Measurements from ENCODE around the gene TGDS.
"Not testable (repeated sequence)": the region's sequence is repeated elsewhere in the genome, so short reads cannot be mapped to it uniquely, and the experiment has no call there.

DNA sequence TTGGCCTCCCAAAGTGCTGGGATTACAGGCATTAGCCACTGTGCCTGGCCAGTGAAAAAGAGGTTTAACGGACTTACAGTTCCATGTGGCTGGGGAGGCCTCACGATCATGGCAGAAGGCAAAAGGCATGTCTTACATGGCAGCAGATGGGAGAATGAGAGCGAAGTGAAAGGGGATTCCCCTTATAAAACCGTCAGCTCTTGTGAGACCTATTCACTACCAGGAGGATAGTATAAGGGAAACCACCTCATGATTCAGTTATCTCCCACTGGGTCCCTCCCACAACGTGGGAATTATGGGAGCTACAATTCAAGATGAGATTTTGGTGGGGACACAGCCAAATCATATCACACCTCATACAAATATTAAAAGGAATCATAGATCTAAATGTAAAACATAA is 40.1 kb upstream of the TGDS start:
- TF ChIP-seq, protein P1, sequence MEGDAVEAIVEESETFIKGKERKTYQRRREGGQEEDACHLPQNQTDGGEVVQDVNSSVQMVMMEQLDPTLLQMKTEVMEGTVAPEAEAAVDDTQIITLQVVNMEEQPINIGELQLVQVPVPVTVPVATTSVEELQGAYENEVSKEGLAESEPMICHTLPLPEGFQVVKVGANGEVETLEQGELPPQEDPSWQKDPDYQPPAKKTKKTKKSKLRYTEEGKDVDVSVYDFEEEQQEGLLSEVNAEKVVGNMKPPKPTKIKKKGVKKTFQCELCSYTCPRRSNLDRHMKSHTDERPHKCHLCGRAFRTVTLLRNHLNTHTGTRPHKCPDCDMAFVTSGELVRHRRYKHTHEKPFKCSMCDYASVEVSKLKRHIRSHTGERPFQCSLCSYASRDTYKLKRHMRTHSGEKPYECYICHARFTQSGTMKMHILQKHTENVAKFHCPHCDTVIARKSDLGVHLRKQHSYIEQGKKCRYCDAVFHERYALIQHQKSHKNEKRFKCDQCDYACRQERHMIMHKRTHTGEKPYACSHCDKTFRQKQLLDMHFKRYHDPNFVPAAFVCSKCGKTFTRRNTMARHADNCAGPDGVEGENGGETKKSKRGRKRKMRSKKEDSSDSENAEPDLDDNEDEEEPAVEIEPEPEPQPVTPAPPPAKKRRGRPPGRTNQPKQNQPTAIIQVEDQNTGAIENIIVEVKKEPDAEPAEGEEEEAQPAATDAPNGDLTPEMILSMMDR (IDR thresholded peaks at IDR 0.05): not testable (repeated sequence)
- not testable (repeated sequence) for TF ChIP-seq POLR2A (IDR thresholded peaks at IDR 0.05)

Measured in transverse colon (tissue), 3 donors.